ENCODE data around the gene CYP4F11. TPM values are rescaled to one million over a fixed set of nuclear protein-coding genes. Genes with fewer than 3 reads are reported as not detected.

Gene CYP4F11
- total RNA-seq, 1 experiment from 2014 or later = not detected

DNA sequence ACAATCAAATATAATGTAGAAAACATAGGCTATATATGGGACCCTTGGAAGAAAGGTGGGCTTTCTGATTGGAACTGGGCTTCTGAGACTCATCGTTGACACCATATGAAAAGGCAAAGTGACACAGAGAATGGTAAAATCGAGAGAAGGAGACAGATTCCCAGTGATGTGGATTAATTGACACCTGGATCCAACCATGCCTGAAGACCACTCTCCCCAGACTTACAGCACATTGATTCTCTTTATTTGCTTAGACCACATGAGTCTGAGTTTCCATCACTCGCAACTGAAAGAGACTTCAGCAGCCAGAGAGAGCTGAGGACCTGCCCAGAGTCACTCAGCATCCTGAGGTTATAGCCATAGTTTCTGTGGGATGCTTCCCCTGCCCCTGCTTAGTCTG lies 6.0 kb downstream of the CYP4F11 start:
- POLR2A ChIA-PET = no interaction called here
- no peak overlapping the region for H3K27ac Mint-ChIP-seq (ENCODE audit: unreplicated experiment)
- CTCF ChIA-PET = no interaction called here
- H3K36me3 ChIP-seq (ENCODE audit: control insufficient read depth, insufficient read depth, low read length) = no peaks in the 10 kb centered on the region
- H3K4me3 Mint-ChIP-seq (ENCODE audit: unreplicated experiment) = no peak overlapping the region
- H3K27me3 ChIP-seq (replicated peaks; ENCODE audit: control insufficient read depth, insufficient read depth, low read length) = no peaks in the 10 kb centered on the region
- no peak for TF ChIP-seq CTCF (IDR thresholded peaks at IDR 0.05; ENCODE audit: insufficient read depth in 1 of 2, low read depth in 1 of 2, low read length in 1 of 2, severe bottlenecking in 1 of 2, unreplicated experiment in 1 of 2)
- no peak for DNase-seq
- H3K9me3 ChIP-seq = no peaks in the 10 kb centered on the region
- H3K4me3 ChIP-seq (ENCODE audit: low read depth, low read length) = no peak overlapping the region
- H3K36me3 Mint-ChIP-seq (ENCODE audit: insufficient read depth, unreplicated experiment) = no peaks in the 10 kb centered on the region
- H3K9me3 Mint-ChIP-seq (ENCODE audit: unreplicated experiment) = no peaks in the 10 kb centered on the region
- H3K27me3 Mint-ChIP-seq (ENCODE audit: insufficient read depth, unreplicated experiment) = peaks cover 10% of the 10 kb centered on the region
- H3K4me1 Mint-ChIP-seq (ENCODE audit: low read depth, unreplicated experiment) = peaks cover 1% of the 10 kb centered on the region
- no peaks in the 10 kb centered on the region for H3K4me1 ChIP-seq
- BruUV-seq (replicated peaks) = no TSS peak
- intact Hi-C loops (cut with micrococcal nuclease; ENCODE audit: unreplicated experiment) = no loop called here

GRCh38 chr19:15926484-15926883 lies 7.8 kb downstream of the CYP4F11 start:
- ChIA-PET CTCF (no interaction called here), POLR2A (no interaction called here)
- Mint-ChIP-seq H3K4me3 (ENCODE audit: unreplicated experiment) (no peak overlapping the region), H3K36me3 (ENCODE audit: insufficient read depth, unreplicated experiment) (no peaks in the 10 kb centered on the region), H3K27me3 (ENCODE audit: insufficient read depth, unreplicated experiment) (peaks cover 12% of the 10 kb centered on the region), H3K9me3 (ENCODE audit: unreplicated experiment) (no peaks in the 10 kb centered on the region), H3K27ac (ENCODE audit: unreplicated experiment) (no peak overlapping the region), H3K4me1 (ENCODE audit: low read depth, unreplicated experiment) (peaks cover 6% of the 10 kb centered on the region)
- Histone ChIP-seq H3K4me1 (no peaks in the 10 kb centered on the region), H3K36me3 (ENCODE audit: control insufficient read depth, insufficient read depth, low read length) (no peaks in the 10 kb centered on the region), H3K4me3 (ENCODE audit: low read depth, low read length) (no peak overlapping the region), H3K9me3 (no peaks in the 10 kb centered on the region), H3K27me3 (replicated peaks; ENCODE audit: control insufficient read depth, insufficient read depth, low read length) (no peaks in the 10 kb centered on the region)
- intact Hi-C loops (cut with micrococcal nuclease; ENCODE audit: unreplicated experiment) = no loop called here
- no TSS peak for BruUV-seq (replicated peaks)
- no peak for TF ChIP-seq CTCF (IDR thresholded peaks at IDR 0.05; ENCODE audit: insufficient read depth in 1 of 2, low read depth in 1 of 2, low read length in 1 of 2, severe bottlenecking in 1 of 2, unreplicated experiment in 1 of 2)
- no peak for DNase-seq

DNA sequence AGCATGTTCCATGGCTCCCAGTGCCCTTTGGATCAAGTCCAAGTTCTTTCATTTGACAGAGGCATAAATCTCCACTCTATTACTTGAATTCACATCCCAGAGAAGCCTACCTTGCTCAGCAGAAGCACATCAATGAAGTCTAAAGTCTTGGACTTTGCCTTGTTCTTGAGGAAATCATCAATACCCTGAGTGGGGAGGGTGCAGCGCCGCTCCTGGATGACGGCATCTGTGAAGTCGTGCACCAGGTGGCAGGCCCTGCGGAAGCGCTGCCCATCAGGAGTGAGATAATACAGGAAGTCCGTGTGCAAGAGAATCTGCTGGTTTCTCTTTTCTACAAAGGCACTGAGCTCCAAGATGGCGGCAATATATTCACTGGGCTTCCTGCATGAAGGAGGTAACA lies 10.6 kb downstream of the CYP4F11 start:
- H3K4me1 Mint-ChIP-seq (ENCODE audit: low read depth, unreplicated experiment) = peaks cover 6% of the 10 kb centered on the region
- no peaks in the 10 kb centered on the region for H3K4me1 ChIP-seq
- no peak overlapping the region for H3K27ac Mint-ChIP-seq (ENCODE audit: unreplicated experiment)
- no peaks in the 10 kb centered on the region for H3K27me3 ChIP-seq (replicated peaks; ENCODE audit: control insufficient read depth, insufficient read depth, low read length)
- H3K4me3 ChIP-seq (ENCODE audit: low read depth, low read length) = no peak overlapping the region
- ChIA-PET POLR2A (no interaction called here), CTCF (no interaction called here)
- H3K9me3 ChIP-seq = no peaks in the 10 kb centered on the region
- no peaks in the 10 kb centered on the region for H3K9me3 Mint-ChIP-seq (ENCODE audit: unreplicated experiment)
- no peak for DNase-seq
- TF ChIP-seq CTCF (IDR thresholded peaks at IDR 0.05; ENCODE audit: insufficient read depth in 1 of 2, low read depth in 1 of 2, low read length in 1 of 2, severe bottlenecking in 1 of 2, unreplicated experiment in 1 of 2) = no peak
- H3K36me3 Mint-ChIP-seq (ENCODE audit: insufficient read depth, unreplicated experiment) = peaks cover 6% of the 10 kb centered on the region
- intact Hi-C loops (cut with micrococcal nuclease; ENCODE audit: unreplicated experiment) = no loop called here
- peaks cover 15% of the 10 kb centered on the region for H3K27me3 Mint-ChIP-seq (ENCODE audit: insufficient read depth, unreplicated experiment)
- H3K4me3 Mint-ChIP-seq (ENCODE audit: unreplicated experiment) = no peak overlapping the region
- H3K36me3 ChIP-seq (ENCODE audit: control insufficient read depth, insufficient read depth, low read length) = no peaks in the 10 kb centered on the region
- no TSS peak for BruUV-seq (replicated peaks)

Measured in Caco-2 (cell line).